A549 (cell line): ENCODE data around the gene SPPL3. TPM values are rescaled to one million over a fixed set of nuclear protein-coding genes. Genes with fewer than 3 reads are reported as not detected.

Experiments used
- ATAC-seq, 2 experiments: fragments of 200-7000 bp in 1 of 2; fragments of >200 bp in 1 of 2; cut with Nextera tagmentation in 1 of 2; cut with Tn5 transposase in 1 of 2; 3 replicates each; pipeline versions ENCODE4 v1.8.0 to v1.9.1; 2018 to 2020; ENCODE audit warnings: mild to moderate bottlenecking in 1 of 2, moderate library complexity in 1 of 2
- CTCF ChIA-PET: fragments of 300-600 bp; sonication (Branson Sonifier 250); formaldehyde crosslinking; extraction: SDS; loops from one replicate; lab custom pipeline; 2021; ENCODE audit warnings: antibody characterized with exemption, inconsistent platforms; lab: Yijun Ruan, JAX
- POLR2A ChIA-PET: fragments of 350-600 bp; formaldehyde crosslinking; extraction: SDS; loops from one replicate; lab custom pipeline; 2021; ENCODE audit warnings: antibody characterized with exemption, inconsistent platforms; lab: Yijun Ruan, JAX
- DNase-seq, 2 experiments: peaks; one replicate each; pipeline versions ENCODE4 v3.0.0 to v3.0.0-alpha.2; 2011 to 2016; ENCODE audit warnings: low read depth in 1 of 2, low spot score in 1 of 2
- FAIRE-seq: peaks from 2 replicates; lab custom pipeline; 2011; peaks lifted over from hg19 to GRCh38; lab: Jason Lieb, UNC
- H3K27ac ChIP-seq, 2 experiments: fragments of >200 bp; sonication (Bioruptor Twin); formaldehyde crosslinking; 3 replicates each; pipeline ENCODE4 v1.5.1; 2016 to 2017
- H3K4me1 ChIP-seq: fragments of >200 bp; sonication (Bioruptor Twin); formaldehyde crosslinking; 3 replicates; pipeline ENCODE4 v1.6.1; 2016
- H3K4me2 ChIP-seq: fragments of >200 bp; sonication (Bioruptor Twin); formaldehyde crosslinking; 3 replicates; pipeline ENCODE4 v1.6.1; 2016
- H3K4me3 ChIP-seq: fragments of >200 bp; sonication (Bioruptor Twin); formaldehyde crosslinking; 3 replicates; pipeline ENCODE4 v1.5.1; 2016
- H3K9me3 ChIP-seq: fragments of >200 bp; sonication (Bioruptor Twin); formaldehyde crosslinking; 3 replicates; pipeline ENCODE4 v1.6.1; 2016
- BHLHE40 ChIP-seq: IDR thresholded peaks from 2 replicates; pipeline ENCODE4 v1.6.1; 2012; ENCODE audit warnings: low read depth, low read length, inconsistent platforms
- CBX2 ChIP-seq: fragments of 200-600 bp; sonication (generic); IDR thresholded peaks from 2 replicates; pipeline ENCODE4 v1.6.1; 2016; ENCODE audit warnings: low read depth, mild to moderate bottlenecking, borderline replicate concordance
- CEBPB ChIP-seq, 2 experiments: fragments of >200 bp in 1 of 2; sonication (Bioruptor Twin) in 1 of 2; formaldehyde crosslinking in 1 of 2; IDR thresholded peaks; 2 replicates each; pipeline ENCODE4 v1.6.1; 2012 to 2016
- CHD2 ChIP-seq: fragments of 150-350 bp; IDR thresholded peaks from 2 replicates; pipeline ENCODE4 v1.6.1; 2014; ENCODE audit warnings: low read length; ENCODE audit not compliant: partially characterized antibody
- EHF ChIP-seq: fragments of 250-450 bp; sonication (Bioruptor Pico); IDR thresholded peaks from 2 replicates; pipeline ENCODE4 v1.5.0; 2020; ENCODE audit warnings: mild to moderate bottlenecking
- ESRRA ChIP-seq: fragments of 150-350 bp; IDR thresholded peaks from 2 replicates; pipeline ENCODE4 v1.6.1; 2014; ENCODE audit warnings: mild to moderate bottlenecking, low read length, borderline replicate concordance
- FOSB ChIP-seq: fragments of 250-450 bp; sonication (Bioruptor Pico); IDR thresholded peaks from 2 replicates; pipeline ENCODE4 v1.5.0; 2020; ENCODE audit warnings: mild to moderate bottlenecking, moderate library complexity
- FOXS1 ChIP-seq: fragments of 250-450 bp; sonication (Bioruptor Pico); IDR thresholded peaks from 2 replicates; pipeline ENCODE4 v1.5.0; 2020; ENCODE audit warnings: mild to moderate bottlenecking, moderate library complexity
- HDAC2 ChIP-seq: fragments of 200-600 bp; sonication (generic); IDR thresholded peaks from 2 replicates; pipeline ENCODE4 v1.6.1; 2016
- HEYL ChIP-seq: fragments of 250-450 bp; sonication (Bioruptor Pico); IDR thresholded peaks from 2 replicates; pipeline ENCODE4 v1.8.0; 2021; ENCODE audit warnings: mild to moderate bottlenecking, moderate library complexity
- HOXA7 ChIP-seq: fragments of 250-450 bp; sonication (Bioruptor Pico); IDR thresholded peaks from 2 replicates; pipeline ENCODE4 v1.5.0; 2020; ENCODE audit warnings: mild to moderate bottlenecking, moderate library complexity
- HOXB13 ChIP-seq: fragments of 250-450 bp; sonication (Bioruptor Pico); IDR thresholded peaks from 2 replicates; pipeline ENCODE4 v1.5.0; 2020; ENCODE audit warnings: low read depth, mild to moderate bottlenecking, moderate library complexity
- HOXB5 ChIP-seq: fragments of 250-450 bp; sonication (Bioruptor Pico); IDR thresholded peaks from 2 replicates; pipeline ENCODE4 v1.5.0; 2020; ENCODE audit warnings: mild to moderate bottlenecking, moderate library complexity
- JUN ChIP-seq, 2 experiments: fragments of >200 bp; sonication (Bioruptor Twin); formaldehyde crosslinking; IDR thresholded peaks; 2 replicates in 1 of 2; 3 replicates in 1 of 2; pipeline ENCODE4 v1.6.1; 2016 to 2017
- KDM1A ChIP-seq: fragments of 200-600 bp; sonication (generic); IDR thresholded peaks from 2 replicates; pipeline ENCODE4 v1.6.1; 2016; ENCODE audit warnings: low read depth, mild to moderate bottlenecking
- KDM5A ChIP-seq: fragments of 200-600 bp; sonication (generic); IDR thresholded peaks from 2 replicates; pipeline ENCODE4 v1.6.1; 2016; ENCODE audit warnings: antibody characterized with exemption, mild to moderate bottlenecking
- MAFK ChIP-seq: fragments of 450-650 bp; IDR thresholded peaks from 2 replicates; pipeline ENCODE4 v1.6.1; 2014; ENCODE audit not compliant: partially characterized antibody
- NFE2L2 ChIP-seq: fragments of 150-350 bp; conservative IDR thresholded peaks from 2 replicates; pipeline ENCODE4 v1.6.1; 2014; ENCODE audit warnings: low read length
- NPAS2 ChIP-seq: fragments of 250-450 bp; sonication (Bioruptor Pico); IDR thresholded peaks from 2 replicates; pipeline ENCODE4 v1.8.0; 2022; ENCODE audit warnings: mild to moderate bottlenecking, moderate library complexity, borderline replicate concordance
- NR3C1 ChIP-seq: fragments of >200 bp; sonication (Bioruptor Twin); formaldehyde crosslinking; IDR thresholded peaks from 3 replicates; pipeline ENCODE4 v1.6.1; 2017
- POLR2AphosphoS2 ChIP-seq: conservative IDR thresholded peaks from 2 replicates; pipeline ENCODE4 v1.6.1; 2012; ENCODE audit warnings: low read length, improper control_type of control experiment, inconsistent platforms
- RAD21 ChIP-seq, 2 experiments: fragments of >200 bp in 1 of 2; sonication (Bioruptor Twin) in 1 of 2; formaldehyde crosslinking in 1 of 2; IDR thresholded peaks in 1 of 2; conservative IDR thresholded peaks in 1 of 2; 2 replicates in 1 of 2; 3 replicates in 1 of 2; pipeline ENCODE4 v1.6.1; 2012 to 2018; ENCODE audit warnings: inconsistent platforms in 1 of 2
- SMC3 ChIP-seq: fragments of >200 bp; sonication (Bioruptor Twin); formaldehyde crosslinking; IDR thresholded peaks from 3 replicates; pipeline ENCODE4 v1.6.1; 2018; ENCODE audit warnings: inconsistent platforms
- SREBF2 ChIP-seq: fragments of 450-650 bp; IDR thresholded peaks from 2 replicates; pipeline ENCODE4 v1.6.1; 2014; ENCODE audit warnings: mild to moderate bottlenecking, moderate library complexity
- TFCP2L1 ChIP-seq: fragments of 250-450 bp; sonication (Bioruptor Pico); IDR thresholded peaks from 2 replicates; pipeline ENCODE4 v1.5.0; 2021; ENCODE audit warnings: mild to moderate bottlenecking
- ZSCAN20 ChIP-seq: fragments of 250-450 bp; sonication (Bioruptor Pico); IDR thresholded peaks from 2 replicates; pipeline ENCODE4 v1.8.0; 2022; ENCODE audit warnings: mild to moderate bottlenecking, moderate library complexity
- WGBS: methylation state at CpG from one replicate; pipeline ENCODE4 v1.1.6; 2017; ENCODE audit errors: missing lambda C conversion rate; 5-methylcytosine and 5-hydroxymethylcytosine counted together
- polyA plus RNA-seq, 4 experiments: library from polyadenylated mRNA; depleted of rRNA in 3 of 4; stranded (reverse); fragments of >200 nt; fragmentation: RNase III in 1 of 4; extraction: RNeasy Plus Mini Kit Qiagen cat#74134 plus additional on column Dnase treatment in 1 of 4; gene quantifications; 2 replicates in 3 of 4; 3 replicates in 1 of 4; pipeline ENCODE4 v1.2.3, GENCODE V29; 2011 to 2017
- TF ChIP-seq, protein P1 (sequence below): IDR thresholded peaks from 2 replicates; pipeline ENCODE4 v1.6.1; 2012
- TF ChIP-seq, protein P2 (sequence below): IDR thresholded peaks from 2 replicates; pipeline ENCODE4 v1.6.1; 2012
- TF ChIP-seq, protein P3 (sequence below): IDR thresholded peaks from 2 replicates; pipeline ENCODE4 v1.6.1; 2012; ENCODE audit warnings: low read depth, borderline replicate concordance
- TF ChIP-seq, protein P4 (sequence below): fragments of 250-450 bp; sonication (Bioruptor Pico); IDR thresholded peaks from 2 replicates; pipeline ENCODE4 v1.5.0; 2021; ENCODE audit warnings: mild to moderate bottlenecking, moderate library complexity, borderline replicate concordance
- TF ChIP-seq, protein P5 (sequence below): fragments of >200 bp; sonication (Bioruptor Twin); formaldehyde crosslinking; IDR thresholded peaks from 3 replicates; pipeline ENCODE4 v1.6.1; 2016
- TF ChIP-seq, protein P6 (sequence below): fragments of 250-450 bp; sonication (Bioruptor Pico); IDR thresholded peaks from 2 replicates; pipeline ENCODE4 v1.5.0; 2020; ENCODE audit warnings: low read depth, mild to moderate bottlenecking, moderate library complexity
- TF ChIP-seq, protein P7 (sequence below): fragments of 450-650 bp; IDR thresholded peaks from 2 replicates; pipeline ENCODE4 v1.6.1; 2014; ENCODE audit warnings: antibody characterized with exemption

SPPL3 gene
- polyA plus RNA-seq, 2 of the 4 experiments (the other 2 are of a cell fraction) = 25.0 to 26.6 TPM

DNA sequence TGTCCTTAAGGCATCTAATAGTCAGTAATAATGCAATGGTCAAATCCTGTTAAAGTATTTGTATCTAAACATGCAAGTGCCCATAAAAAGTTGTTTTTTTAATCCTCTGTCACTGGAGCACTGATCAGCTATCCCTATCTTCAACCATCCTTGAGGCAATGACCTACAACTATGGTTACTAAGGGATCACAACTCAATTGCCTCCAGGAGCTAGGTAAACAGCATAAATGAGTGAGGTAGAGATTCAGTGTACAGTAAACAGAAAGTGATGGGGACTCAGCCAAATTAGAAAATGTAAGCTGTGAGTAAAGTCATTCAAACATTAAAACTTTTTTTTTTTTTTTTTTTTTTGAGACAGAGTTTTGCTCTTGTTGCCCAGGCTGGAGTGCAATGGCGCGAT is 18.6 kb downstream of the SPPL3 start:
- WGBS = 100% methylated on average over 2 of the region's 2 CpGs
- ATAC-seq = no peak
- POLR2A ChIA-PET = no interaction called here

DNA sequence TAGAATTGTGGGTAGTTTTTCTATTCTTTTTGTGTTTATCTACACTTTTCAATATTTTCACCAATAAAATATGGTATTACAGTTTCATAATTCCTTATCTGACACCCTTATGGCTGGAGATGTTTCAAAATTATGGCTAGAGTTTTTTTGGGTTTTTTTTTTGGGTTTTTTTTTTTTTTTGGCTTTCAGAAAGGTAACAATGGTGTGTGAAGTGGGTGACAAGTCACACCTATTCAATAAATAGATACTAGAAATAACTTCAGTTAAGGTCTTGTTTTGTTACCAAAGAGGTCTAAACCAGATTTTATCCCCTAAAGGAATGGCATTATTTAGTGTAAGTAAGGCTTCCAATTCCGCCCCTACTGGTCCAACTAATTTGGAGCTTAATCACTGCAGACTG is 19.5 kb downstream of the SPPL3 start:
- WGBS = 87% methylated on average over 1 of the region's 1 CpG
- ATAC-seq (no peak), DNase-seq (no peak), FAIRE-seq (no peak)
- Histone ChIP-seq H3K4me1 (no peaks in the 10 kb centered on the region; the same call in 2 of the 3 replicates), H3K27ac (no peak overlapping the region), H3K9me3 (no peaks in the 10 kb centered on the region), H3K4me2 (no peak overlapping the region), H3K4me3 (no peak overlapping the region)
- ChIA-PET POLR2A (no interaction called here), CTCF (no interaction called here)
- no peak for TF ChIP-seq HDAC2
- TF ChIP-seq ESRRA = no peak
- TF ChIP-seq POLR2AphosphoS2 = no peak
- no peak for TF ChIP-seq HOXA7 (CRISPR knock-in tag)
- no peak for TF ChIP-seq KDM5A
- no peak for TF ChIP-seq CBX2
- no peak for TF ChIP-seq NFE2L2
- no peak for TF ChIP-seq MAFK
- TF ChIP-seq CHD2 = no peak
- TF ChIP-seq, protein P1, sequence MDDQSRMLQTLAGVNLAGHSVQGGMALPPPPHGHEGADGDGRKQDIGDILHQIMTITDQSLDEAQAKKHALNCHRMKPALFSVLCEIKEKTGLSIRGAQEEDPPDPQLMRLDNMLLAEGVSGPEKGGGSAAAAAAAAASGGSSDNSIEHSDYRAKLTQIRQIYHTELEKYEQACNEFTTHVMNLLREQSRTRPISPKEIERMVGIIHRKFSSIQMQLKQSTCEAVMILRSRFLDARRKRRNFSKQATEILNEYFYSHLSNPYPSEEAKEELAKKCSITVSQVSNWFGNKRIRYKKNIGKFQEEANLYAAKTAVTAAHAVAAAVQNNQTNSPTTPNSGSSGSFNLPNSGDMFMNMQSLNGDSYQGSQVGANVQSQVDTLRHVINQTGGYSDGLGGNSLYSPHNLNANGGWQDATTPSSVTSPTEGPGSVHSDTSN = no peak
- TF ChIP-seq RAD21 (conservative IDR thresholded peaks at IDR 0.05 in 1 of 2, IDR thresholded peaks at IDR 0.05 in 1 of 2) = no peak
- TF ChIP-seq ZSCAN20 = no peak
- TF ChIP-seq, protein P2, sequence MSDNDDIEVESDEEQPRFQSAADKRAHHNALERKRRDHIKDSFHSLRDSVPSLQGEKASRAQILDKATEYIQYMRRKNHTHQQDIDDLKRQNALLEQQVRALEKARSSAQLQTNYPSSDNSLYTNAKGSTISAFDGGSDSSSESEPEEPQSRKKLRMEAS = no peak
- no peak for TF ChIP-seq JUN (IDR thresholded peaks at IDR 0.05)
- no peak for TF ChIP-seq KDM1A
- no peak for TF ChIP-seq EHF (CRISPR knock-in tag)
- TF ChIP-seq, protein P3, sequence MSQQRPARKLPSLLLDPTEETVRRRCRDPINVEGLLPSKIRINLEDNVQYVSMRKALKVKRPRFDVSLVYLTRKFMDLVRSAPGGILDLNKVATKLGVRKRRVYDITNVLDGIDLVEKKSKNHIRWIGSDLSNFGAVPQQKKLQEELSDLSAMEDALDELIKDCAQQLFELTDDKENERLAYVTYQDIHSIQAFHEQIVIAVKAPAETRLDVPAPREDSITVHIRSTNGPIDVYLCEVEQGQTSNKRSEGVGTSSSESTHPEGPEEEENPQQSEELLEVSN = no peak
- TF ChIP-seq, protein P4, sequence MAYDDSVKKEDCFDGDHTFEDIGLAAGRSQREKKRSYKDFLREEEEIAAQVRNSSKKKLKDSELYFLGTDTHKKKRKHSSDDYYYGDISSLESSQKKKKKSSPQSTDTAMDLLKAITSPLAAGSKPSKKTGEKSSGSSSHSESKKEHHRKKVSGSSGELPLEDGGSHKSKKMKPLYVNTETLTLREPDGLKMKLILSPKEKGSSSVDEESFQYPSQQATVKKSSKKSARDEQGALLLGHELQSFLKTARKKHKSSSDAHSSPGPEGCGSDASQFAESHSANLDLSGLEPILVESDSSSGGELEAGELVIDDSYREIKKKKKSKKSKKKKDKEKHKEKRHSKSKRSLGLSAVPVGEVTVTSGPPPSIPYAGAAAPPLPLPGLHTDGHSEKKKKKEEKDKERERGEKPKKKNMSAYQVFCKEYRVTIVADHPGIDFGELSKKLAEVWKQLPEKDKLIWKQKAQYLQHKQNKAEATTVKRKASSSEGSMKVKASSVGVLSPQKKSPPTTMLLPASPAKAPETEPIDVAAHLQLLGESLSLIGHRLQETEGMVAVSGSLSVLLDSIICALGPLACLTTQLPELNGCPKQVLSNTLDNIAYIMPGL (CRISPR knock-in tag) = no peak
- TF ChIP-seq BHLHE40 = no peak
- TF ChIP-seq, all 56 proteins: peak for 0

More for the DNA sequence above, 18.6 kb downstream of the SPPL3 start:
- no peak for FAIRE-seq
- no peak overlapping the region for H3K27ac ChIP-seq
- H3K4me3 ChIP-seq = no peak overlapping the region
- DNase-seq = no peak
- TF ChIP-seq CEBPB (IDR thresholded peaks at IDR 0.05) (no peak), SMC3 (no peak), HOXB13 (CRISPR knock-in tag) (no peak), TFCP2L1 (no peak), CBX2 (no peak), SREBF2 (no peak), RAD21 (conservative IDR thresholded peaks at IDR 0.05 in 1 of 2, IDR thresholded peaks at IDR 0.05 in 1 of 2) (no peak), NR3C1 (no peak), NPAS2 (CRISPR knock-in tag) (no peak), HOXB5 (no peak), HOXA7 (CRISPR knock-in tag) (no peak), HEYL (CRISPR knock-in tag) (no peak), HDAC2 (no peak), FOSB (CRISPR knock-in tag) (no peak), FOXS1 (CRISPR knock-in tag) (no peak)
- TF ChIP-seq, protein P5, sequence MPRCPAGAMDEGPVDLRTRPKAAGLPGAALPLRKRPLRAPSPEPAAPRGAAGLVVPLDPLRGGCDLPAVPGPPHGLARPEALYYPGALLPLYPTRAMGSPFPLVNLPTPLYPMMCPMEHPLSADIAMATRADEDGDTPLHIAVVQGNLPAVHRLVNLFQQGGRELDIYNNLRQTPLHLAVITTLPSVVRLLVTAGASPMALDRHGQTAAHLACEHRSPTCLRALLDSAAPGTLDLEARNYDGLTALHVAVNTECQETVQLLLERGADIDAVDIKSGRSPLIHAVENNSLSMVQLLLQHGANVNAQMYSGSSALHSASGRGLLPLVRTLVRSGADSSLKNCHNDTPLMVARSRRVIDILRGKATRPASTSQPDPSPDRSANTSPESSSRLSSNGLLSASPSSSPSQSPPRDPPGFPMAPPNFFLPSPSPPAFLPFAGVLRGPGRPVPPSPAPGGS = no peak
- TF ChIP-seq, protein P6, sequence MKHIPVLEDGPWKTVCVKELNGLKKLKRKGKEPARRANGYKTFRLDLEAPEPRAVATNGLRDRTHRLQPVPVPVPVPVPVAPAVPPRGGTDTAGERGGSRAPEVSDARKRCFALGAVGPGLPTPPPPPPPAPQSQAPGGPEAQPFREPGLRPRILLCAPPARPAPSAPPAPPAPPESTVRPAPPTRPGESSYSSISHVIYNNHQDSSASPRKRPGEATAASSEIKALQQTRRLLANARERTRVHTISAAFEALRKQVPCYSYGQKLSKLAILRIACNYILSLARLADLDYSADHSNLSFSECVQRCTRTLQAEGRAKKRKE = no peak
- TF ChIP-seq, protein P7, sequence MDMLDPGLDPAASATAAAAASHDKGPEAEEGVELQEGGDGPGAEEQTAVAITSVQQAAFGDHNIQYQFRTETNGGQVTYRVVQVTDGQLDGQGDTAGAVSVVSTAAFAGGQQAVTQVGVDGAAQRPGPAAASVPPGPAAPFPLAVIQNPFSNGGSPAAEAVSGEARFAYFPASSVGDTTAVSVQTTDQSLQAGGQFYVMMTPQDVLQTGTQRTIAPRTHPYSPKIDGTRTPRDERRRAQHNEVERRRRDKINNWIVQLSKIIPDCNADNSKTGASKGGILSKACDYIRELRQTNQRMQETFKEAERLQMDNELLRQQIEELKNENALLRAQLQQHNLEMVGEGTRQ = no peak
- CTCF ChIA-PET = no interaction called here
- H3K4me2 ChIP-seq = no peak overlapping the region
- H3K9me3 ChIP-seq = no peaks in the 10 kb centered on the region
- H3K4me1 ChIP-seq = no peaks in the 10 kb centered on the region
